Measurements from ENCODE around the gene GATB. TPM values are rescaled to one million over a fixed set of nuclear protein-coding genes. Genes with fewer than 3 reads are reported as not detected.
A peak's percentile ranks its signal among the peaks of the same experiment; 100 is the strongest.

GATB gene
- total and polyA plus RNA-seq, 2 donors (not counting 1 experiment from before 2014, with no cell fraction given) = 18.7 to 20.8 TPM

DNA sequence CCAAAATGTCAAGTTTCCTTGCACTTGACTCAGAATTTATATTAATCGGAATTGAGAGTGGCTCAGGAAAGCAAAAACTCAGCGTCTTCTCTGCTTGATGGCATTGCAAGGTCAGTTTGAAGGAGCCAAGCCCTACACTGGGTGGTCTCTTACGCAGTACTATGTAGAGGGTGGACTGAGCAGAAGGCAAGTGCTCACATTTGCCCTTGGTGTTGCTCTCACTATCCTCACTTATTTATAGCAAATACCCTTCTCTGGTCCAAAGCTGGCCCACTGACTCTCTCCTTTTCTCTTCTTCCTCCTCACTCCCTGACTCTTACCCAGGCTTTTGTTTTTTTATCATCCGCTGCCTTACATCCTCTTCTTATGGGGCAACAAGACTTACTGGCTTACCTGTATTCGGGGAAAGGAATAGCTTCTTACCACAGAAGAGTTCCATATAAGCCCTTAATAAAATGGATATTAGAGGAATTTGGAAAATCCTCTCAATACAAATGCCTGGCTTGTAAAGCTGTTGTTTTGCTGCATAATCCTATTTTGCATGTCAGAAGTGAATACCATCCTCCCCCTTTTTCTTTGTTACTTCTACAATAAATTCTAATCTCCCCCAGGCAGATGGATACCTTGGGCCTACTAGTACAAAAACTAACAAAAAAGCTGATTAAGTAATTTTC lies 24.8 kb upstream of the GATB start:
- Histone ChIP-seq H3K27ac (ENCODE audit: insufficient read depth, low read length) (no peak overlapping the region), H3K4me2 (ENCODE audit: extremely low read depth, insufficient read depth, low read length) (no peak overlapping the region), H3K4me1 (ENCODE audit: control insufficient read depth, extremely low read depth, insufficient read depth, low read length) (no peaks in the 10 kb centered on the region), H3K9ac (ENCODE audit: insufficient read depth, low read length) (no peak overlapping the region), H3K4me3 (replicated peaks in 1 of 4; ENCODE audit: control extremely low read depth in 1 of 4, insufficient read depth in 1 of 4, low read depth in 3 of 4, low read length in 4 of 4) (no peak overlapping the region), H3K79me2 (ENCODE audit: control insufficient read depth, insufficient read depth, low read length) (no peaks in the 10 kb centered on the region), H3K36me3 (ENCODE audit: control insufficient read depth, insufficient read depth, low read length) (no peaks in the 10 kb centered on the region), H2AFZ (ENCODE audit: low read length) (no peak overlapping the region), H3K27me3 (ENCODE audit: control insufficient read depth, insufficient read depth, low read length) (peaks cover 2% of the 10 kb centered on the region), H4K20me1 (ENCODE audit: control insufficient read depth, extremely low read depth, insufficient read depth, low read length) (no peaks in the 10 kb centered on the region), H3K9me3 (ENCODE audit: control insufficient read depth, insufficient read depth, low read depth, low read length) (no peaks in the 10 kb centered on the region)
- DNase-seq (ENCODE audit: low read depth in 2 of 2) = no peak
- no peak for TF ChIP-seq EZH2 (IDR thresholded peaks at IDR 0.05; ENCODE audit: low read length, missing control alignments)
- TF ChIP-seq, protein P1, sequence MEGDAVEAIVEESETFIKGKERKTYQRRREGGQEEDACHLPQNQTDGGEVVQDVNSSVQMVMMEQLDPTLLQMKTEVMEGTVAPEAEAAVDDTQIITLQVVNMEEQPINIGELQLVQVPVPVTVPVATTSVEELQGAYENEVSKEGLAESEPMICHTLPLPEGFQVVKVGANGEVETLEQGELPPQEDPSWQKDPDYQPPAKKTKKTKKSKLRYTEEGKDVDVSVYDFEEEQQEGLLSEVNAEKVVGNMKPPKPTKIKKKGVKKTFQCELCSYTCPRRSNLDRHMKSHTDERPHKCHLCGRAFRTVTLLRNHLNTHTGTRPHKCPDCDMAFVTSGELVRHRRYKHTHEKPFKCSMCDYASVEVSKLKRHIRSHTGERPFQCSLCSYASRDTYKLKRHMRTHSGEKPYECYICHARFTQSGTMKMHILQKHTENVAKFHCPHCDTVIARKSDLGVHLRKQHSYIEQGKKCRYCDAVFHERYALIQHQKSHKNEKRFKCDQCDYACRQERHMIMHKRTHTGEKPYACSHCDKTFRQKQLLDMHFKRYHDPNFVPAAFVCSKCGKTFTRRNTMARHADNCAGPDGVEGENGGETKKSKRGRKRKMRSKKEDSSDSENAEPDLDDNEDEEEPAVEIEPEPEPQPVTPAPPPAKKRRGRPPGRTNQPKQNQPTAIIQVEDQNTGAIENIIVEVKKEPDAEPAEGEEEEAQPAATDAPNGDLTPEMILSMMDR (conservative IDR thresholded peaks at IDR 0.05 in 1 of 2, IDR thresholded peaks at IDR 0.05 in 1 of 2; ENCODE audit: low read depth in 1 of 2, low read length in 2 of 2) = no peak

DNA sequence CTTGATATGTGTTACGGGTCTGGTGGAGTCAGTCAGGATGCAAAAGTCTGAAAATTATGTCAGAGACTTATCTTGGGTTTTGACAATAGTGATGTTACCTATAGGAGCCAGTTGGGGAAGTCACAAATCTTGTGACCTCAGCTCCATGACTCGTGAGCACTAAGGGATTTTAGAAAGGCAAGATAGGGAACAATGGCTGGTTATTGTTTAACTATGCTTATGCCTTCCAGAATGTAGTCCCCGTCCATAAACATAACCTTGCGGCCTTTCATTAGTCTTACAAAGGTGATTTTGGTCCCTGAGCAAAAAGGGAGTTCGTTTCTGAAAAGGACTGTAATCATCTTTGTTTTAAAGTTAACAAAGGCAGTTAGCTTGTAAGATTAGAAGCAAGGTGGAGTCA lies 23.9 kb upstream of the GATB start:
- Histone ChIP-seq H3K9ac (ENCODE audit: insufficient read depth, low read length) (no peak overlapping the region), H3K4me1 (ENCODE audit: control insufficient read depth, extremely low read depth, insufficient read depth, low read length) (no peaks in the 10 kb centered on the region), H3K36me3 (ENCODE audit: control insufficient read depth, insufficient read depth, low read length) (no peaks in the 10 kb centered on the region), H2AFZ (ENCODE audit: low read length) (no peak overlapping the region), H3K9me3 (ENCODE audit: control insufficient read depth, insufficient read depth, low read depth, low read length) (no peaks in the 10 kb centered on the region), H3K4me2 (ENCODE audit: extremely low read depth, insufficient read depth, low read length) (no peak overlapping the region), H3K4me3 (replicated peaks in 1 of 4; ENCODE audit: control extremely low read depth in 1 of 4, insufficient read depth in 1 of 4, low read depth in 3 of 4, low read length in 4 of 4) (no peak overlapping the region), H3K79me2 (ENCODE audit: control insufficient read depth, insufficient read depth, low read length) (no peaks in the 10 kb centered on the region), H3K27me3 (ENCODE audit: control insufficient read depth, insufficient read depth, low read length) (peaks cover 2% of the 10 kb centered on the region), H3K27ac (ENCODE audit: insufficient read depth, low read length) (no peak overlapping the region), H4K20me1 (ENCODE audit: control insufficient read depth, extremely low read depth, insufficient read depth, low read length) (no peaks in the 10 kb centered on the region)
- TF ChIP-seq EZH2 (IDR thresholded peaks at IDR 0.05; ENCODE audit: low read length, missing control alignments) = no peak
- TF ChIP-seq, protein P1 (conservative IDR thresholded peaks at IDR 0.05 in 1 of 2, IDR thresholded peaks at IDR 0.05 in 1 of 2; ENCODE audit: low read depth in 1 of 2, low read length in 2 of 2) = no peak
- no peak for DNase-seq (ENCODE audit: low read depth in 2 of 2)

DNA sequence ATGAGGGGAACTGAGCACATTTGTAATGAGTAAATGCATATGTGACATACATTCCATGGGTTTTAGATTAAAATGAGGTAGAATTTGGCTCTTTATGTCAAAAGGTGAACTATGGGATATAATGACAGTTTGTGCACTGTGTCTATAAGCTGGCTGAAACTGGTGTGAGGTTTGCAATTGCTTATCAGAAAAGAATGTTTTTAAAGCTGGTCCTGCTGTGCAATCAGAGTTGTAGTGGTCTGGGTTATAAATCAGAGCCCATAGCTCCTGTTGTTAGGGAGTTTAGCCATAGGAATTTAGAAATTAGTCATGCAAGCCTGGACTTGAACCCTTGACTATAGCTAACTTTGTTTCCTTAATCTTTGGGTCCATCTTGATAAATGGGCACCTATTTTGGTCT lies 23.1 kb upstream of the GATB start:
- Histone ChIP-seq H3K4me2 (ENCODE audit: extremely low read depth, insufficient read depth, low read length) (no peak overlapping the region), H3K27ac (ENCODE audit: insufficient read depth, low read length) (no peak overlapping the region), H2AFZ (ENCODE audit: low read length) (no peak overlapping the region), H3K36me3 (ENCODE audit: control insufficient read depth, insufficient read depth, low read length) (no peaks in the 10 kb centered on the region), H3K79me2 (ENCODE audit: control insufficient read depth, insufficient read depth, low read length) (no peaks in the 10 kb centered on the region), H3K27me3 (ENCODE audit: control insufficient read depth, insufficient read depth, low read length) (peaks cover 2% of the 10 kb centered on the region), H4K20me1 (ENCODE audit: control insufficient read depth, extremely low read depth, insufficient read depth, low read length) (no peaks in the 10 kb centered on the region), H3K4me1 (ENCODE audit: control insufficient read depth, extremely low read depth, insufficient read depth, low read length) (no peaks in the 10 kb centered on the region), H3K9me3 (ENCODE audit: control insufficient read depth, insufficient read depth, low read depth, low read length) (no peaks in the 10 kb centered on the region), H3K4me3 (replicated peaks in 1 of 4; ENCODE audit: control extremely low read depth in 1 of 4, insufficient read depth in 1 of 4, low read depth in 3 of 4, low read length in 4 of 4) (no peak overlapping the region), H3K9ac (ENCODE audit: insufficient read depth, low read length) (no peak overlapping the region)
- TF ChIP-seq, protein P1 (conservative IDR thresholded peaks at IDR 0.05 in 1 of 2, IDR thresholded peaks at IDR 0.05 in 1 of 2; ENCODE audit: low read depth in 1 of 2, low read length in 2 of 2) = no peak
- no peak for TF ChIP-seq EZH2 (IDR thresholded peaks at IDR 0.05; ENCODE audit: low read length, missing control alignments)
- peak in 1 of 2 donors; percentile 33 for DNase-seq (ENCODE audit: low read depth in 2 of 2)

Data from fibroblast of lung (primary cell).